Effector memory CD8-positive, alpha-beta T cell (primary cell): ENCODE measurements around the gene STK17A.

Experiments
- ATAC-seq: fragments of 150-1000 bp; cut with Tn5 transposase; replicated peaks from 2 replicates; pipeline ENCODE4 v1.10.0; 2021; ENCODE audit warnings: mild to moderate bottlenecking, moderate library complexity
- DNase-seq, 3 experiments: peaks; one replicate each; pipeline ENCODE4 v3.0.0; 2021
- H3K27ac Mint-ChIP-seq, 2 donors: one replicate each; pipeline ENCODE4 v1.8.0; 2022; ENCODE audit warnings: mild to moderate bottlenecking in 2 of 2, mixed read lengths in 2 of 2, moderate library complexity in 2 of 2
- H3K27me3 Mint-ChIP-seq, 2 donors: one replicate each; pipeline ENCODE4 v1.8.0; 2022; ENCODE audit warnings: mixed read lengths in 2 of 2
- H3K36me3 Mint-ChIP-seq: one replicate; pipeline ENCODE4 v1.8.0; 2022; ENCODE audit warnings: mild to moderate bottlenecking, moderate library complexity, mixed read lengths; ENCODE audit not compliant: insufficient read depth
- H3K4me1 Mint-ChIP-seq, 2 donors: one replicate each; pipeline ENCODE4 v1.8.0; 2022; ENCODE audit warnings: low read depth in 2 of 2, mixed read lengths in 2 of 2
- H3K4me3 Mint-ChIP-seq, 2 donors: one replicate each; pipeline ENCODE4 v1.8.0; 2022; ENCODE audit warnings: mild to moderate bottlenecking in 2 of 2, mixed read lengths in 2 of 2, moderate library complexity in 2 of 2
- H3K9me3 Mint-ChIP-seq, 2 donors: one replicate each; pipeline ENCODE4 v1.8.0; 2022; ENCODE audit warnings: mixed read lengths in 2 of 2

The STK17A gene

DNA sequence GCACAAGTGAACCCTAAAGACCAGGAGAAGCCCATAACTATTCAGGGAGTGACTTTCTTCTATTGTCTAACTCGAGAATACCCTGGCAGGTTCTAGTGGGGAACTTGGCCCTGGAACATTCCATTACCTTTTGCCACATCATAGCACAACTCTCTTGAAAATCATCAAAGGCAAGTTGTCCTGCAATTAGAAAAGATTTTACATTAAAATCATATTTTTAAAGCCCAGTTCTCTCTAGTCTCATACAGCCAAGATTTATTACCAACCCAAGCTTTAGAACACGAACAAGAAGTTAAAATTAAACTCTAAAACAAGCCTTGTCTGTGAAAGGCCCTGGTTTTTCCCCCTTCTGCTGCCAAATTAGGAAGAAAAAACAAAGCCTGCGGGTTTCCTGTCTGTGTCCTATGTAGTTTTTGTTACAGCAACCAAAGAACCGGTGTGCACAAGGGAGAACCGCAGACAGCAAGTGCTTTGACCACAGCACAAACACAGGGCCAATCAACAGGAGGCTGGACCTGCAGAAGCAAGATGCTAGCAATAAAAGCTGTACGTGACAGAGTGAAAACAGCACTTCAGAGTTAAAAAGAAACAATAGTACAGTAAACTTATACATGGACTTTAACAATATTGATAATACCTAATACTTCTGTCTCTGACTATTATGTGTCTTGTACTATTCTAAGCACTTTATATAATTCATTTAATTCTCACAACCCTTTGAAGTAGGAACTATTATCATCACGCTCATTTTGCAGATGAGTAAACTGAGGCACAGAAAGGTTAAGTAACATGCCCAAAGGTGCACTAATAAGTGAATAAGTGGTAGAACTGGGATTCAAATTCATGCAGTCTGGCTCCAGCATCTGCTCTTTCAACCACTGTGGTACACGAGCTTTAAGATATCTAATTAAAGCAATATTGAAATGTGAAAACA is 65.8 kb downstream of the STK17A start:
- H3K4me1 Mint-ChIP-seq = peaks cover 72 to 83% of the 10 kb centered on the region in 2 donors
- no peaks in the 10 kb centered on the region for H3K27me3 Mint-ChIP-seq
- peak overlapping the region; percentile 98 to 99 for H3K27ac Mint-ChIP-seq
- ATAC-seq = peak; percentile 68
- DNase-seq = peak; percentile 69 to 71 (median 70)
- peaks cover 0 to 2% of the 10 kb centered on the region in 2 donors for H3K9me3 Mint-ChIP-seq
- H3K4me3 Mint-ChIP-seq = peak overlapping the region; percentile 74 to 82
- peaks cover 44% of the 10 kb centered on the region for H3K36me3 Mint-ChIP-seq

GRCh38 chr7:43649755-43650274 is 66.9 kb downstream of the STK17A start:
- DNase-seq (peak; percentile 69 to 70 (median 69)), ATAC-seq (peak; percentile 78)
- Mint-ChIP-seq H3K4me1 (peaks cover 75 to 83% of the 10 kb centered on the region in 2 donors), H3K27me3 (no peaks in the 10 kb centered on the region), H3K9me3 (peaks cover 0 to 2% of the 10 kb centered on the region in 2 donors), H3K36me3 (peaks cover 35% of the 10 kb centered on the region), H3K27ac (peak overlapping the region; percentile 98 to 99), H3K4me3 (peak overlapping the region; percentile 74 to 82)

DNA sequence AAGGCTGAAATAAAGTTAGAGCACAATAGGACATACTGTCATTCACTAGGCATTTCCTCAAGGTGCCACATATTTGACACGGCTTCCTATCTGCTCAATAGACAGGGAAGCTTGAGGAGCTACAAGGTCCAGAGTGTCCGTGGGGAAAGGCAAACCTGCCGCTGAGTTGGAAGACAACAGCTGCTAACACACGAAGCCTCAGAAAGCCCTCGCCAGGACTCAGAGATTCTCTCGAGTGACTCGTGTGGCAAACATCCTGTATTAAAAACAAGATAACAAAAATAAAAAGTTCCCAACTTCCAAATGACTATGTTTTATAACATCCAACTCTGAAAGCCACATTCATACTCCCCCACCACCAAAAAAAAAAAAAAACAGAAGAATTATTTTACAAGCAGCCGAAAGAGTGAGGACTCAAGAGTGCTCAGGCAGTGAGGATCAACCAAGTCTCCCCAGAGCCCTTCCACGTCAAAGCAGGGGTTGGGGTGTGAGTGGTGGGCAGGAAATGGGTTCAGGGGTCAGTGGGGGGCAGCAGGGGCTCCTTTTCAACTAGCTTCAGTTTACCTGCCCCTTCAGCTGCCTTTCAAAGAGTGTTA is 67.6 kb downstream of the STK17A start:
- Mint-ChIP-seq H3K27ac (peak overlapping the region; percentile 98 to 99), H3K27me3 (no peaks in the 10 kb centered on the region), H3K36me3 (peaks cover 35% of the 10 kb centered on the region), H3K4me1 (peaks cover 71 to 78% of the 10 kb centered on the region in 2 donors), H3K4me3 (peak overlapping the region; percentile 74 to 82), H3K9me3 (peaks cover 0 to 2% of the 10 kb centered on the region in 2 donors)
- peak in 1 of 3 experiments; percentile 19 for DNase-seq
- ATAC-seq = no peak

DNA sequence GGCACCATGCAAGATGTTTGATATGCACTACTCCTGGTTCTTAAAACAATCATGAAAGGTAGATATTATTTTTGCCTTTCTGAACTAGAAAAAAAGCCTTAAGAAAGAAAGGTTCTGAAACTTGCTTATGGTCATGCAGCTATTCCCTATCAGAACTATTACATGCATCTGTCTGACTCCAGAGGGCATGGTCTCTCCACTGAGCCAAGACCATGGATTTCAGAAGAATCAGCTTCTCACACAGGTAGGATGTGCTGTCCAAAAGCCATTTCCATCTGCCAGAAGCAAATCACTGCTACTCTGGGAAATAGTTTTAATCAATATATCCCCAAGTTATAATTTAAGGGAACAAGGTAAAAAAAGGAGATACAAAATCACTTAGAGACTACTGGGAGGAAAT is 69.5 kb downstream of the STK17A start:
- peaks cover 55 to 73% of the 10 kb centered on the region in 2 donors for H3K4me1 Mint-ChIP-seq
- peaks cover 0 to 2% of the 10 kb centered on the region in 2 donors for H3K9me3 Mint-ChIP-seq
- DNase-seq (no peak), ATAC-seq (no peak)
- peaks cover 35% of the 10 kb centered on the region for H3K36me3 Mint-ChIP-seq
- H3K27me3 Mint-ChIP-seq = no peaks in the 10 kb centered on the region
- peak overlapping the region; percentile 31 to 65 for H3K4me3 Mint-ChIP-seq
- peak overlapping the region in 1 of 2 donors; percentile 99 for H3K27ac Mint-ChIP-seq

- ATAC-seq (no peak), DNase-seq (no peak)
- Mint-ChIP-seq H3K4me1 (peaks cover 49 to 69% of the 10 kb centered on the region in 2 donors), H3K4me3 (peak overlapping the region in 1 of 2 donors; percentile 65), H3K36me3 (peaks cover 35% of the 10 kb centered on the region), H3K9me3 (peaks cover 0 to 2% of the 10 kb centered on the region in 2 donors), H3K27me3 (no peaks in the 10 kb centered on the region), H3K27ac (peak overlapping the region in 1 of 2 donors; percentile 99)
These were observed 70.6 kb downstream of the STK17A start for GRCh38 chr7:43653466-43653865.

- Mint-ChIP-seq H3K4me1 (peaks cover 51 to 70% of the 10 kb centered on the region in 2 donors), H3K36me3 (peaks cover 31% of the 10 kb centered on the region), H3K27me3 (no peaks in the 10 kb centered on the region), H3K9me3 (peaks cover 0 to 2% of the 10 kb centered on the region in 2 donors), H3K27ac (peak overlapping the region in 1 of 2 donors; percentile 99), H3K4me3 (peak overlapping the region in 1 of 2 donors; percentile 65)
- DNase-seq = no peak
- ATAC-seq = no peak
These were observed 71.1 kb downstream of the STK17A start for GRCh38 chr7:43653891-43654504.

GRCh38 chr7:43655584-43655983 is 72.7 kb downstream of the STK17A start:
- Mint-ChIP-seq H3K9me3 (peaks cover 0 to 2% of the 10 kb centered on the region in 2 donors), H3K27me3 (no peaks in the 10 kb centered on the region), H3K4me3 (no peak overlapping the region), H3K4me1 (peaks cover 50 to 68% of the 10 kb centered on the region in 2 donors), H3K36me3 (peaks cover 20% of the 10 kb centered on the region), H3K27ac (peak overlapping the region in 1 of 2 donors; percentile 49)
- ATAC-seq = no peak
- no peak for DNase-seq

- Mint-ChIP-seq H3K4me3 (peak overlapping the region in 1 of 2 donors; percentile 60), H3K4me1 (peaks cover 43 to 60% of the 10 kb centered on the region in 2 donors), H3K27me3 (no peaks in the 10 kb centered on the region), H3K36me3 (peaks cover 10% of the 10 kb centered on the region), H3K27ac (peak overlapping the region in 1 of 2 donors; percentile 87), H3K9me3 (no peaks in the 10 kb centered on the region)
- ATAC-seq (no peak), DNase-seq (no peak)
These were observed 74.1 kb downstream of the STK17A start for GRCh38 chr7:43656997-43657396.

- no peaks in the 10 kb centered on the region for H3K9me3 Mint-ChIP-seq
- peak; percentile 58 for ATAC-seq
- H3K4me3 Mint-ChIP-seq = peak overlapping the region; percentile 51
- no peak for DNase-seq
- peaks cover 6% of the 10 kb centered on the region for H3K36me3 Mint-ChIP-seq
- H3K27me3 Mint-ChIP-seq = no peaks in the 10 kb centered on the region
- peaks cover 35 to 49% of the 10 kb centered on the region in 2 donors for H3K4me1 Mint-ChIP-seq
- H3K27ac Mint-ChIP-seq = peak overlapping the region; percentile 70 to 87
These were observed 76.0 kb downstream of the STK17A start for GRCh38 chr7:43658718-43659548.

GRCh38 chr7:43659549-43659896 is 76.6 kb downstream of the STK17A start:
- H3K27ac Mint-ChIP-seq = peak overlapping the region; percentile 46 to 61

GRCh38 chr7:43660141-43660540 is 77.2 kb downstream of the STK17A start:
- Mint-ChIP-seq H3K4me1 (peaks cover 27 to 46% of the 10 kb centered on the region in 2 donors), H3K9me3 (no peaks in the 10 kb centered on the region), H3K27me3 (no peaks in the 10 kb centered on the region), H3K27ac (peak overlapping the region; percentile 46 to 61), H3K4me3 (peak overlapping the region; percentile 4 to 34), H3K36me3 (peaks cover 6% of the 10 kb centered on the region)
- DNase-seq (no peak), ATAC-seq (no peak)

More at GRCh38 chr7:43659549-43659896, 76.6 kb downstream of the STK17A start:
- Mint-ChIP-seq H3K27me3 (no peaks in the 10 kb centered on the region), H3K9me3 (no peaks in the 10 kb centered on the region), H3K4me3 (no peak overlapping the region), H3K36me3 (peaks cover 6% of the 10 kb centered on the region), H3K4me1 (peaks cover 30 to 43% of the 10 kb centered on the region in 2 donors)
- DNase-seq (no peak), ATAC-seq (no peak)

DNA sequence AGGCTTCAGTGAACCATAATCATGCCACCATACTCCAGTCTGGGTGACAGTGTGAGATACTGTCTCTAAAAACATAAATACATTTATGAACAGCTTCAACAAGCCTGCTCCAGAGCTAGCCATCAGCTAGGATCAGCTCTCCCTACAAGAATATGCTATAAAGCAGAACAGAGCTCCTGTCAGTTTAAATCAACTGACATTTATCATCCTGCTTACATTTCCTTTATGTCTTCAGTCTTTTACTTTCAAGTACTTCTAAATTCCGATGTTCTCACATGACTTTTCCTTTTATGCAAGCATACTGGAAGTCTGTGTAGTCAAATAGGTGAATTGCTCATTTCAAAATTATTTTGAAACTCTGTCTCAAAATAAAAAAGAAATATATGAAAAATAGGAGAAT is 81.8 kb downstream of the STK17A start:
- H3K4me1 Mint-ChIP-seq = peaks cover 26 to 42% of the 10 kb centered on the region in 2 donors

More for the DNA sequence above, 81.8 kb downstream of the STK17A start:
- Mint-ChIP-seq H3K4me3 (no peak overlapping the region), H3K27ac (peak overlapping the region in 1 of 2 donors; percentile 81), H3K9me3 (no peaks in the 10 kb centered on the region), H3K36me3 (peaks cover 3% of the 10 kb centered on the region), H3K27me3 (no peaks in the 10 kb centered on the region)
- DNase-seq (no peak), ATAC-seq (no peak)
